Kidney (tissue), 14 donors: ENCODE results near the gene AKTIP. TPM values are rescaled to one million over a fixed set of nuclear protein-coding genes. Genes with fewer than 3 reads are reported as not detected.
"Not testable (repeated sequence)": the region's sequence is repeated elsewhere in the genome, so short reads cannot be mapped to it uniquely, and the experiment has no call there.

Source experiments
- DNase-seq, 5 donors: peaks; one replicate each; pipeline ENCODE4 v3.0.0-alpha.2; 2013 to 2020
- FAIRE-seq: peaks from 2 replicates; lab custom pipeline; 2012; peaks lifted over from hg19 to GRCh38; lab: Jason Lieb, UNC
- H3K27ac ChIP-seq, 2 donors: one replicate each; pipeline ENCODE4 v1.7.0; 2013; ENCODE audit warnings: low read depth in 2 of 2, low read length in 2 of 2, inconsistent platforms in 1 of 2
- H3K27me3 ChIP-seq: one replicate; pipeline ENCODE4 v1.7.1; 2013; ENCODE audit warnings: low read length, inconsistent platforms; ENCODE audit not compliant: control insufficient read depth, insufficient read depth
- H3K36me3 ChIP-seq, 3 donors: one replicate each; pipeline versions ENCODE4 v1.7.0 to v1.7.1; 2013; ENCODE audit warnings: low read length in 3 of 3, control low read depth in 1 of 3, inconsistent platforms in 1 of 3; ENCODE audit not compliant: insufficient read depth in 3 of 3, control insufficient read depth in 2 of 3
- H3K4me1 ChIP-seq, 3 donors: one replicate each; pipeline versions ENCODE4 v1.7.0 to v1.7.1; 2013; ENCODE audit warnings: low read length in 3 of 3, inconsistent platforms in 1 of 3, low read depth in 1 of 3; ENCODE audit not compliant: control insufficient read depth in 2 of 3, insufficient read depth in 2 of 3
- H3K4me3 ChIP-seq, 3 donors: one replicate each; pipeline versions ENCODE4 v1.7.0 to v1.8.1; 2013; ENCODE audit warnings: low read length in 3 of 3, control low read depth in 1 of 3, inconsistent platforms in 1 of 3
- H3K9ac ChIP-seq, 3 donors: one replicate each; pipeline versions ENCODE4 v1.7.0 to v1.7.1; 2013; ENCODE audit warnings: low read length in 3 of 3, control low read depth in 1 of 3, inconsistent platforms in 1 of 3
- H3K9me3 ChIP-seq, 3 donors: one replicate each; pipeline versions ENCODE4 v1.7.0 to v1.7.1; 2013; ENCODE audit warnings: low read length in 3 of 3, control low read depth in 1 of 3, inconsistent platforms in 1 of 3; ENCODE audit not compliant: control insufficient read depth in 2 of 3, insufficient read depth in 1 of 3
- CTCF ChIP-seq: IDR thresholded peaks from 3 replicates; pipeline ENCODE4 v1.5.1; 2012; ENCODE audit warnings: mild to moderate bottlenecking, moderate library complexity, borderline replicate concordance; ENCODE audit not compliant: insufficient read depth; ENCODE audit errors: extremely low read depth
- intact Hi-C: fragments of 100-400 bp; cut with DNase I; formaldehyde crosslinking; loops from one replicate; pipeline ENCODE4 v1.11.1; 2022
- polyA plus RNA-seq: library from polyadenylated mRNA; stranded (reverse); fragments of 350-450 nt; fragmentation: Illumina TruSeq; extraction: RNeasy Lipid Tissue Mini Kit (QIAGEN cat#74804); gene quantifications from one replicate; pipeline ENCODE4 v1.2.3, GENCODE V29; 2014; ENCODE audit warnings: low read depth, low replicate concordance; ENCODE audit not compliant: insufficient read depth
- total RNA-seq: library from RNA; stranded (reverse); fragmentation: NEBNext Ultra II Directional; extraction: Animal tissue kit (Norgen Biotek cat#: 25700); gene quantifications from one replicate; pipeline ENCODE4 v1.2.1, GENCODE V29; 2021
- donor health status: control.
- donor health status: control.
- donor health status: control.
- donor health status: control.
- donor health status: control.
- donor health status: DM: yes; HTN: yes; CAD: no.
- donor health status: Normal renal cell carcinoma (clear cell type).

The AKTIP gene
- total and polyA plus RNA-seq, 2 donors from 2014 or later: 44.5 to 52.0 TPM

- H3K27ac ChIP-seq: no peak overlapping the region
- FAIRE-seq (no peak), DNase-seq (peak in 3 of 5 donors; percentile 10 to 33 (median 19))
- no peak for TF ChIP-seq CTCF
- no peak overlapping the region for H3K9ac ChIP-seq
- no peaks in the 10 kb centered on the region for H3K9me3 ChIP-seq
- no peaks in the 10 kb centered on the region for H3K36me3 ChIP-seq
- no peak overlapping the region for H3K4me3 ChIP-seq
- no peaks in the 10 kb centered on the region for H3K4me1 ChIP-seq
- intact Hi-C loops: no loop called here
- no peaks in the 10 kb centered on the region for H3K27me3 ChIP-seq
These were observed 44.0 kb upstream of the AKTIP start for GRCh38 chr16:53546988-53547391.

- no peaks in the 10 kb centered on the region for H3K36me3 ChIP-seq
- FAIRE-seq (no peak), DNase-seq (no peak)
- intact Hi-C loops: no loop called here
- H3K4me3 ChIP-seq: no peak overlapping the region
- H3K9ac ChIP-seq: no peak overlapping the region
- H3K27ac ChIP-seq: no peak overlapping the region
- H3K4me1 ChIP-seq: no peaks in the 10 kb centered on the region
- H3K27me3 ChIP-seq: no peaks in the 10 kb centered on the region
- H3K9me3 ChIP-seq: no peaks in the 10 kb centered on the region
- TF ChIP-seq CTCF: no peak
These were observed 42.4 kb upstream of the AKTIP start for GRCh38 chr16:53545433-53545832.

- H3K4me3 ChIP-seq: no peak overlapping the region
- no peaks in the 10 kb centered on the region for H3K36me3 ChIP-seq
- no peak for TF ChIP-seq CTCF
- intact Hi-C loops: no loop called here
- no peaks in the 10 kb centered on the region for H3K27me3 ChIP-seq
- DNase-seq: peak in 1 of 5 donors; percentile 19
- H3K27ac ChIP-seq: no peak overlapping the region
- H3K9ac ChIP-seq: no peak overlapping the region
- H3K4me1 ChIP-seq: no peaks in the 10 kb centered on the region
- no peaks in the 10 kb centered on the region for H3K9me3 ChIP-seq
- FAIRE-seq: no peak
These were observed 39.3 kb upstream of the AKTIP start for GRCh38 chr16:53542283-53542682.

GRCh38 chr16:53541326-53541725, 38.3 kb upstream of the AKTIP start:
- H3K4me3 ChIP-seq: no peak overlapping the region
- FAIRE-seq (no peak), DNase-seq (no peak)
- H3K4me1 ChIP-seq: no peaks in the 10 kb centered on the region
- H3K27ac ChIP-seq: no peak overlapping the region
- no peak for TF ChIP-seq CTCF
- H3K9me3 ChIP-seq: no peaks in the 10 kb centered on the region
- no peak overlapping the region for H3K9ac ChIP-seq
- intact Hi-C loops: no loop called here
- H3K36me3 ChIP-seq: no peaks in the 10 kb centered on the region
- no peaks in the 10 kb centered on the region for H3K27me3 ChIP-seq

- H3K4me3 ChIP-seq, H3K36me3 ChIP-seq, FAIRE-seq, H3K4me1 ChIP-seq, intact Hi-C loops, H3K27ac ChIP-seq, H3K27me3 ChIP-seq, H3K9ac ChIP-seq, DNase-seq, H3K9me3 ChIP-seq: not testable (repeated sequence)
These were observed 37.0 kb upstream of the AKTIP start for GRCh38 chr16:53539759-53540718.
